CD4-positive, alpha-beta T cell treated with Interferon gamma for 1 hour (primary cell): ENCODE data around the gene AP1S1.
"Not testable (repeated sequence)": the region's sequence is repeated elsewhere in the genome, so short reads cannot be mapped to it uniquely, and the experiment has no call there.

ENCODE experiments used
- DNase-seq: peaks from one replicate; pipeline ENCODE4 v3.0.0-alpha.2; 2020

Gene AP1S1

GRCh38 chr7:101172005-101172853 lies 18.0 kb downstream of the AP1S1 start:
- peak; percentile 45 for DNase-seq

- no peak for DNase-seq
These were observed 18.8 kb downstream of the AP1S1 start for GRCh38 chr7:101172854-101173751.

- DNase-seq = peak; percentile 60
These were observed 19.5 kb downstream of the AP1S1 start for GRCh38 chr7:101173752-101174244.

GRCh38 chr7:101174322-101174854 lies 20.1 kb downstream of the AP1S1 start:
- no peak for DNase-seq

GRCh38 chr7:101175664-101176063 lies 21.4 kb downstream of the AP1S1 start:
- DNase-seq = no peak

GRCh38 chr7:101177644-101178043 lies 23.4 kb downstream of the AP1S1 start:
- no peak for DNase-seq

GRCh38 chr7:101179117-101179516 lies 24.8 kb downstream of the AP1S1 start:
- DNase-seq = no peak

- DNase-seq = no peak
These were observed 25.4 kb downstream of the AP1S1 start for GRCh38 chr7:101179713-101180112.

- no peak for DNase-seq
These were observed 26.0 kb downstream of the AP1S1 start, which contains the start of gene NAT16 for GRCh38 chr7:101180130-101180755. TSS of gene NAT16 (minus strand) at chr7:101180293. CDS start at chr7:101174807, 5,486 bp downstream.

- DNase-seq = no peak
These were observed 31.1 kb downstream of the AP1S1 start for GRCh38 chr7:101185258-101185839.

- no peak for DNase-seq
These were observed 31.9 kb downstream of the AP1S1 start for GRCh38 chr7:101186194-101186593.

GRCh38 chr7:101186844-101187428 lies 32.7 kb downstream of the AP1S1 start:
- no peak for DNase-seq

GRCh38 chr7:101189109-101189508 lies 34.8 kb downstream of the AP1S1 start:
- DNase-seq = no peak

GRCh38 chr7:101195884-101196283 lies 41.6 kb downstream of the AP1S1 start:
- DNase-seq = no peak

- no peak for DNase-seq
These were observed 43.7 kb downstream of the AP1S1 start for GRCh38 chr7:101197991-101198390.

GRCh38 chr7:101198476-101198875 lies 44.2 kb downstream of the AP1S1 start:
- no peak for DNase-seq

GRCh38 chr7:101199522-101199921 lies 45.2 kb downstream of the AP1S1 start:
- DNase-seq = not testable (repeated sequence)

- DNase-seq = no peak
These were observed 46.2 kb downstream of the AP1S1 start for GRCh38 chr7:101200504-101200861.

- DNase-seq = no peak
These were observed 46.8 kb downstream of the AP1S1 start, which contains the start of gene MOGAT3 for GRCh38 chr7:101200862-101201599. TSS of gene MOGAT3 (minus strand) at chr7:101201036. CDS start at chr7:101200854, 182 bp downstream.

GRCh38 chr7:101201695-101202602 lies 47.7 kb downstream of the AP1S1 start:
- no peak for DNase-seq
